BJ (cell line): ENCODE data around the gene ATP2C2. TPM values are rescaled to one million over a fixed set of nuclear protein-coding genes. Genes with fewer than 3 reads are reported as not detected.

Source experiments
- CTCF ChIA-PET: fragments of 350-600 bp; formaldehyde crosslinking; extraction: SDS; loops from one replicate; lab custom pipeline; 2021; ENCODE audit warnings: antibody characterized with exemption, inconsistent platforms; lab: Yijun Ruan, JAX
- POLR2A ChIA-PET: fragments of 300-600 bp; sonication (Branson Sonifier 250); formaldehyde crosslinking; extraction: SDS; loops from one replicate; lab custom pipeline; 2021; ENCODE audit warnings: antibody characterized with exemption; lab: Charles Lee
- DNase-seq: peaks from one replicate; pipeline ENCODE4 v3.0.0-alpha.2; 2011; ENCODE audit warnings: low read depth
- H3K27me3 ChIP-seq: 2 replicates; pipeline ENCODE4 v1.6.0; 2011; ENCODE audit warnings: low read length; ENCODE audit not compliant: control insufficient read depth, insufficient read depth
- H3K36me3 ChIP-seq: 2 replicates; pipeline ENCODE4 v1.5.1; 2011; ENCODE audit warnings: low read length; ENCODE audit not compliant: control insufficient read depth, insufficient read depth
- H3K4me3 ChIP-seq: 2 replicates; pipeline ENCODE4 v1.5.1; 2011; ENCODE audit warnings: low read depth, mild to moderate bottlenecking, control low read depth, low read length
- polyA plus RNA-seq: library from polyadenylated mRNA; depleted of rRNA; stranded (reverse); fragments of >200 nt; gene quantifications from 2 replicates; pipeline ENCODE4 v1.2.3, GENCODE V29; 2011
- TF ChIP-seq, protein P1 (sequence below): IDR thresholded peaks from 2 replicates; pipeline ENCODE4 v1.5.1; 2011; ENCODE audit warnings: low read depth, mild to moderate bottlenecking, control low read depth, inconsistent platforms, low read length, moderate library complexity; ENCODE audit not compliant: insufficient read depth

ATP2C2 gene
- polyA plus RNA-seq, 1 experiment: not detected

- no peaks in the 10 kb centered on the region for H3K27me3 ChIP-seq
- no peak for DNase-seq
- no peaks in the 10 kb centered on the region; the same call in none of the 2 replicates for H3K36me3 ChIP-seq
- no peak overlapping the region for H3K4me3 ChIP-seq
- TF ChIP-seq, protein P1, sequence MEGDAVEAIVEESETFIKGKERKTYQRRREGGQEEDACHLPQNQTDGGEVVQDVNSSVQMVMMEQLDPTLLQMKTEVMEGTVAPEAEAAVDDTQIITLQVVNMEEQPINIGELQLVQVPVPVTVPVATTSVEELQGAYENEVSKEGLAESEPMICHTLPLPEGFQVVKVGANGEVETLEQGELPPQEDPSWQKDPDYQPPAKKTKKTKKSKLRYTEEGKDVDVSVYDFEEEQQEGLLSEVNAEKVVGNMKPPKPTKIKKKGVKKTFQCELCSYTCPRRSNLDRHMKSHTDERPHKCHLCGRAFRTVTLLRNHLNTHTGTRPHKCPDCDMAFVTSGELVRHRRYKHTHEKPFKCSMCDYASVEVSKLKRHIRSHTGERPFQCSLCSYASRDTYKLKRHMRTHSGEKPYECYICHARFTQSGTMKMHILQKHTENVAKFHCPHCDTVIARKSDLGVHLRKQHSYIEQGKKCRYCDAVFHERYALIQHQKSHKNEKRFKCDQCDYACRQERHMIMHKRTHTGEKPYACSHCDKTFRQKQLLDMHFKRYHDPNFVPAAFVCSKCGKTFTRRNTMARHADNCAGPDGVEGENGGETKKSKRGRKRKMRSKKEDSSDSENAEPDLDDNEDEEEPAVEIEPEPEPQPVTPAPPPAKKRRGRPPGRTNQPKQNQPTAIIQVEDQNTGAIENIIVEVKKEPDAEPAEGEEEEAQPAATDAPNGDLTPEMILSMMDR: no peak
- POLR2A ChIA-PET: no interaction called here
- CTCF ChIA-PET: no interaction called here
These were observed 44.7 kb upstream of the ATP2C2 start for GRCh38 chr16:84323606-84324005.

DNA sequence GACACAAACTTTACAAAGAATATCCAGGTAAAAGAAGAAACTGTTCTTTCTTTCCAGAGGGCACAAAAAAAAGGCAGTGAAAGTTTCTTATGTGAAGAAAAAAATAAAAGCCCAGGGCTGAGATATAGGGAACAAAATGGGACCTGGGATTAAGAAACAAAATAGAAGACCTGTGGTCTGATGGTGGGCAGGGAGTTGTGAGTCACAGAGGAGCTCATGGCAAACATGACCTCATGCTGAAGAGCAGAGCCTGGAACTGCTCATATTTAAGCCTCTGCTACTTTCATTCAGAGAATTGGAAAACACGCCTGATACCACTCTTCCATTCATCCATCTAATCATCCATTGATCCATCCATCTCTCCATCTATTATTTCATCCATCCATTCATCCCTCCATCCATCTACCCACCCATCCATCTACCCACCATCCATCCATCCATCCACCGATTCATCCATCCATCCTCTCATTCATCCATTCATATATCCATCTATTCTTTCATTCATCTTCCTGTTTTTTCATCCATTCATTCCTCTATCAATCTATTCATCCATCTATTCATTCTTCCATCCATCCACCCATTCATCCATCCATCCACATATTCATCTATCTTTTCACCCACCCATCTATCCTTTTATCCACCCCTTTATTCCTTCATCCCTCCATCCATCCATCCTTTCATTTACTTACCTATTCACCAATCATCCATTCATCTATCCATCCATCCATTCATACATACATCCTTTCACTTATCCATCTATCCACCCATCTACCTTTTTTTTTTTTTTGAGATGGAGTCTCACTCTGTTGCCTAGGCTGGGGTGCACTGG, 43.7 kb upstream of the ATP2C2 start:
- DNase-seq: no peak

DNA sequence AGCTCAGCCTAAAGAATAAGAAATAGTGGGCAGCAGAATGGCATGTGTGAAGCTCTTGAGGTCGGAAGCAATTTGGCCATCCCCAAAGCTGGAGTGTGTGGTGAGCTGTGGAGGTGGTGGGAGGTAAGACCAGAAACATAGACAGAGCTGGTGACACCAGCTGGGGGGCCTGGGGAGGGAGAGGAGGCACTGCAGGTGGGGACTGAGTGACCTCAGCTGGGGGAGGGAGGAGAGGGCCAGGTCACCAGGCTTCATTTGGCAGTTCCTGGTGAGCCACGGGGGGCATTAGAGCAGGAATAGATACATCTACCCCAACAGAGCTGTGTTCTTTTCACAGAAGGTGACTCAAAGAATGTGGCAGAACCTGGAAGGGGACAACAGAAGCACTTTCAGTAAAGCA, 41.8 kb upstream of the ATP2C2 start:
- ChIA-PET CTCF (interaction anchor here (0.6 to 0.7 kb wide), 3 partner anchors 13 to 250 kb away, joined by 3 to 4 read pairs (median 4); no protein-coding TSS in a partner anchor), POLR2A (no interaction called here)
- Histone ChIP-seq H3K27me3 (no peaks in the 10 kb centered on the region), H3K36me3 (no peaks in the 10 kb centered on the region; the same call in none of the 2 replicates), H3K4me3 (no peak overlapping the region)
- TF ChIP-seq, protein P1: no peak
- DNase-seq: no peak

More for the DNA sequence above, 43.7 kb upstream of the ATP2C2 start:
- Histone ChIP-seq H3K36me3 (no peaks in the 10 kb centered on the region; the same call in none of the 2 replicates), H3K27me3 (no peaks in the 10 kb centered on the region), H3K4me3 (no peak overlapping the region)
- TF ChIP-seq, protein P1: no peak
- POLR2A ChIA-PET: no interaction called here
- CTCF ChIA-PET: no interaction called here

DNA sequence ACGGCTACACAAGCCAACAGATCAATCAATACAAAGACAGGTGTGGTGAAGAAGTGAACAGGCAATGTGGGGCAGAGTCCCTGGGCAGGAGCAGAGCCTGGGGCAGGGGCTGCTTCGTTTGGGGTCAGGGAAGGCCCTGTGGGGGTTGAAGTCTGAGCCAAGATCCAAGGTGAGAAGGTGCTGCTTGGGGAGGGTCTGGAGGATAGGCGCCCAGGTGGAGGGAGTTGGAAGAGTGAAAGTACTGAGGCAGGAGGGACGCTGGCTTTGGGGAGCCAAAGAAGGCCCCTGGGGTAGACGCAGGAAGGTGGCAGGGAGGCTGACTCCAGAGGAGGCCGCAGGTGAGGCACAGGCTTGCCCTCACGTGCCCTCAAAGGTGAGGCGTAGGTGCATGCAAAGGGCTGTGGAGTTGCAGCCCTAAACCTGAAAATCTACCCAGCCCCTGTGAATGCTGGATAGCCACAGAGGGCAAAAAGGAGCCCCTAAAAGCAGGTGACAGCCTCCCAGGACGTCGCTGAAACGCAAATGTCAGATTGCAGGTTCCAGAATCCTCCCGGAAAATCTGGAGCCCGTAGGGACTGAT, 40.3 kb upstream of the ATP2C2 start:
- TF ChIP-seq, protein P1: no peak
- Histone ChIP-seq H3K36me3 (no peaks in the 10 kb centered on the region; the same call in none of the 2 replicates), H3K4me3 (no peak overlapping the region), H3K27me3 (0 out of 2 replicates have a peak, but pooled peaks cover 1% of the 10 kb centered on the region)
- POLR2A ChIA-PET: no interaction called here
- CTCF ChIA-PET: no interaction called here
- no peak for DNase-seq

- no peak overlapping the region for H3K4me3 ChIP-seq
- no peaks in the 10 kb centered on the region; the same call in none of the 2 replicates for H3K36me3 ChIP-seq
- CTCF ChIA-PET: interaction anchor here (0.7 kb wide), 1 partner anchor 148 kb away, joined by 5 read pairs; no protein-coding TSS in a partner anchor
- TF ChIP-seq, protein P1: no peak
- 0 out of 2 replicates have a peak, but pooled peaks cover 1% of the 10 kb centered on the region for H3K27me3 ChIP-seq
- POLR2A ChIA-PET: no interaction called here
- DNase-seq: no peak
These were observed 39.3 kb upstream of the ATP2C2 start for GRCh38 chr16:84329016-84329415.
